Astrocyte of the spinal cord (primary cell): ENCODE results near the gene ANKRD12.

ENCODE experiments used
- DNase-seq: peaks from one replicate; pipeline ENCODE4 v3.0.0; 2011; ENCODE audit warnings: low read depth, low spot score
- H3K4me3 ChIP-seq: 2 replicates; pipeline ENCODE4 v1.5.1; 2011; ENCODE audit warnings: low read depth, mild to moderate bottlenecking, low read length, moderate library complexity
- in situ Hi-C: cut with HindIII; loops from 2 replicates; pipeline ENCODE4 v1.10.0; 2017; ENCODE audit warnings: low sequenced_read_pairs
- TF ChIP-seq, protein P1 (sequence below): IDR thresholded peaks from 2 replicates; pipeline ENCODE4 v1.5.1; 2012; ENCODE audit warnings: low read depth, mild to moderate bottlenecking, low read length, inconsistent platforms

Gene ANKRD12

DNA sequence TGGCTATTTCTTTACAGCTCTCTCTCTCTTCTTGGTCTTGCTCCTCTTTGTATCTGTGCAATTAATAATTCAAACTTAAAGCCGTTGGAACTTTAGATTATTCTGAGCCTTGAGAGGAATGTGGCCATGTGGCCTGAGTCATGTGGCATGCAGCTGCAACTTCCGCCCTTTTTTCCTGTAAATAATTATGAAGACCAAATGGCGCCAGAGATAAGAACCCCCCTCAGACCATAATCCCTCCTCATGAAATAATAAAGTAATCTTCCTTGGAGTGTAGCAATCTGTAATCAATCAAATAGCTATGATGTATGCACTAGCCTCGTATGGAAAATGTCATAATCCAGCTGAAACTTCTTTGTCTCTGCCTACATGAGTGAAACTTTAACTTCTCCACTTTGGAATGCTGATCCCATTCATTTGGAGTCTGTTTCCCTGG, 184.5 kb downstream of the ANKRD12 start:
- in situ Hi-C loops = no loop called here
- no peak for DNase-seq
- H3K4me3 ChIP-seq = no peak overlapping the region
- TF ChIP-seq, protein P1, sequence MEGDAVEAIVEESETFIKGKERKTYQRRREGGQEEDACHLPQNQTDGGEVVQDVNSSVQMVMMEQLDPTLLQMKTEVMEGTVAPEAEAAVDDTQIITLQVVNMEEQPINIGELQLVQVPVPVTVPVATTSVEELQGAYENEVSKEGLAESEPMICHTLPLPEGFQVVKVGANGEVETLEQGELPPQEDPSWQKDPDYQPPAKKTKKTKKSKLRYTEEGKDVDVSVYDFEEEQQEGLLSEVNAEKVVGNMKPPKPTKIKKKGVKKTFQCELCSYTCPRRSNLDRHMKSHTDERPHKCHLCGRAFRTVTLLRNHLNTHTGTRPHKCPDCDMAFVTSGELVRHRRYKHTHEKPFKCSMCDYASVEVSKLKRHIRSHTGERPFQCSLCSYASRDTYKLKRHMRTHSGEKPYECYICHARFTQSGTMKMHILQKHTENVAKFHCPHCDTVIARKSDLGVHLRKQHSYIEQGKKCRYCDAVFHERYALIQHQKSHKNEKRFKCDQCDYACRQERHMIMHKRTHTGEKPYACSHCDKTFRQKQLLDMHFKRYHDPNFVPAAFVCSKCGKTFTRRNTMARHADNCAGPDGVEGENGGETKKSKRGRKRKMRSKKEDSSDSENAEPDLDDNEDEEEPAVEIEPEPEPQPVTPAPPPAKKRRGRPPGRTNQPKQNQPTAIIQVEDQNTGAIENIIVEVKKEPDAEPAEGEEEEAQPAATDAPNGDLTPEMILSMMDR = no peak

DNA sequence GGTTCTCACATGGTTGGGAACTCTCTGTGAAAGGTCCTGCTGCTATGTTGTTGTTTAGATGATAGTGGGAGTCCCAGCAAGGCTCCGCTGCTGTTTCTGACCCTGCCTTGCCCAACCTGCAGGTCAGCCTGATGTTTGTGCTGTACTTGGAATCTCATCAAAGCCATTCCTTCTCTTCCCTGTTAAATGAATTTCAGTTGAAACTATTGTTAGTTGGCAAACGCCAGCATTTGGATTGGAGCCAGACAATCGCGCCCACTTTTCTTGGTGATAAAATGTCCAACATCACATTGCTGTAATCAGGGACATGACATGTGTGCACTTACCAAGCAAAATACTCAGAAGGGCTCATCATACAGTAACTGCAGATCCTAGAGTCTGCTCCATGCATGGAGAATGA, 185.2 kb downstream of the ANKRD12 start:
- no peak for DNase-seq
- in situ Hi-C loops = no loop called here
- no peak overlapping the region for H3K4me3 ChIP-seq
- TF ChIP-seq, protein P1 = no peak

DNA sequence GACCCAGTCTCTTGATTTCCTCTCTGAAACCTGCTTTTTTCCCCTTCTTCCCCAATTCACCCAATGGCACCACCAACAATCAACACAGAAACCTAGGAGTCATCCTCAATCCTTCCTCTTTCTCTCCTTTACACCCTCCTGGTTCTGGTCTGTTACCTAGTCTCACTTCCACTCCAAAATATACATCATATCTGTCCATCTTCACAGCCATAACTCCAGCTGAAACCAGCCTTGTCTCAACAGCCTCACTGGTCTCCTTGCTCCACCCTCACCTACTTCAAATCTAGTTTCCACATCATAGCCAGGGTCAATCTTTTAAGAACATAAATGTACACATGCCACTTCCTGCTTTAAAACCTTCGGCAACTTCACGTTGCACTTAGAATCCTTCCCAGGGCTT, 186.2 kb downstream of the ANKRD12 start:
- TF ChIP-seq, protein P1 = no peak
- H3K4me3 ChIP-seq = no peak overlapping the region
- in situ Hi-C loops = no loop called here
- DNase-seq = no peak

DNA sequence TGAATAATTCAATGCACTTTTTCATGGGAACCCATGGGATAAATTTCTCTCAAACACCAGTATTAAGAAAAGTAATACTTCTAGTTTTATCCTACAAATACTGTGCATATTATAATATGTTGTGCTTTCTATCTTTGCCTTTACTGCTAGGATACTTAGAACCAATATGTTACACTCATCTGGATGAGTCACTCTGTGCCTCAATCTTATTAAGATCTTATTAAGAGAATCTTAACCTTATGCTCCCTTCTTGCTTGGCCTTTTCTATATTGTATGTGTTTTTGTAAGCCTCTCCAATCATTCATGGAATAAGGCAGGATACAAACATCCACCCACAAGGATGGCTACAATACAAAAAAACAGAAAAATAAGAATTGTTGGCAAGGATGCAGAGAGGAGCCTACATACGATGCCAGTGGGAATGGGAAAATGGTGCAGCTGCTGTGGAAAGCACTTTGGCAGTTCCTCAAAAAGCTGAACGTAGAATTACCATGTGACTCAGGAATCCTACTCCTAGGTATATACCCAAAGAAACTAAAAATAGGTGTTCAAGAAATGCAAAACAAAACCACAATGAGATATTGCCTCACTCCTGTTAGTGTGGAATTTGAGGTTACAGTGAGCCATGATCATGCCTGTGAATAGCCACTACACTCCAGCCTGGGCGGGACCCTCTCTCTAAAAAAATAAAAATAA, 187.3 kb downstream of the ANKRD12 start:
- TF ChIP-seq, protein P1 = no peak
- peak; percentile 68 for DNase-seq
- in situ Hi-C loops = no loop called here
- no peak overlapping the region for H3K4me3 ChIP-seq

DNA sequence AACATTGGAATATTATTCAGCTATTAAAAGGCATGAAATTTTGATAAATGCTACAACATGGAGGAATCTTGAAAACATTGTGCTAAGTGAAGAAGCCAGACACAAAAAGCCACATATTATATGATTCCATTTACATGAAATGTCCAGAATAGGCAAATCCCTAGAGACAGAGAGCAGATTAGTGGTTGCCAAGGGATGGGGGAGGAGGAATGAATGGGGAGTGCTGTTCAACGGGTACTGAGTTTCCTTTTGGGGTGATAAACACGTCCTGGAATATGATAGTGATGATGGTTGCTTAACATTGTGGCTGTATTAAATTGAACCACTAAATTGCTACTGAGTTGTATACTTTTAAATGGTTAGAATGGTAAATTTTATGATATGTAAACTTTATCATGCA, 189.1 kb downstream of the ANKRD12 start:
- DNase-seq = no peak
- in situ Hi-C loops = no loop called here
- H3K4me3 ChIP-seq = no peak overlapping the region
- TF ChIP-seq, protein P1 = no peak

DNA sequence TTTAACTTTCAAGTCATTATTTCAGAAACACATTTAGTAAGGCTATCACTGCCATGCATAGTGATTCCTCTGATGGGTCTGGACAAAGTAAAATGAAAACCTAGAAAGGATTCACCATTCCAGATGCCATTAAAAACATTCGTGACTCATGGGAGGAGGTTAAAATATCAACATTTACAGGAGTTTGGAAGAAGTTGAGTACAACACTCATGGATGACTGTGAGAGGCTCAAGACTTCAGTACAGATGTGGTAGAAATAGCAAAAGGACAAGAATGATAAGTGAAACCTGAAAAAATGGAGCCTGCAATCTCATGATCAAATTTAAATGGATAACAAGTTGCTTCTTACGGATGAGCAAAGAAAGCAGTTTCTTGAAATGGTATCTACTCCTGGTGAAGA, 192.2 kb downstream of the ANKRD12 start:
- no peak overlapping the region for H3K4me3 ChIP-seq
- no peak for DNase-seq
- in situ Hi-C loops = no loop called here
- TF ChIP-seq, protein P1 = no peak
